SK-N-DZ (cell line): ENCODE data around the gene CRYBG1.
"Not testable (repeated sequence)": the region's sequence is repeated elsewhere in the genome, so short reads cannot be mapped to it uniquely, and the experiment has no call there.

Experiments
- DNase-seq: peaks from one replicate; pipeline ENCODE4 v3.0.0-alpha.2; 2015; ENCODE audit warnings: low spot score

Gene CRYBG1

DNA sequence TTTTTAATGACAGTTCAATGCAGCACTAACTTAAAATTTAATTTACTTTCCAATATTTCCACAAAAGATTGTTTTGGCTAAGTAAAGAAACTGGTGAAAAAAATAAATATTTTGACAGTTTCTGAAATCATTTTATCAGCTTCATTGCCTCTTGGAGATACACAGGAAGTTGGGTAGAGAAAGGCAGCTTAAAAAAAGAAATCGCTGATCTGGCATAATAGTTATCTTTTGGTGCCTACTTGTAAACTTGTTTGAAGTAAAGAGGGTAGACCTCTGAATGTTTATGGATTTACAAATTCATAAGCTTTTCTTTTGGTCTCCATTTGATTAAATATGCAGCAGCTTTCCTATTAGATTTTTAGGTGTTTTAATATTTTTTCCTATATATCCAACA lies 165.4 kb downstream of the CRYBG1 start:
- no peak for DNase-seq

DNA sequence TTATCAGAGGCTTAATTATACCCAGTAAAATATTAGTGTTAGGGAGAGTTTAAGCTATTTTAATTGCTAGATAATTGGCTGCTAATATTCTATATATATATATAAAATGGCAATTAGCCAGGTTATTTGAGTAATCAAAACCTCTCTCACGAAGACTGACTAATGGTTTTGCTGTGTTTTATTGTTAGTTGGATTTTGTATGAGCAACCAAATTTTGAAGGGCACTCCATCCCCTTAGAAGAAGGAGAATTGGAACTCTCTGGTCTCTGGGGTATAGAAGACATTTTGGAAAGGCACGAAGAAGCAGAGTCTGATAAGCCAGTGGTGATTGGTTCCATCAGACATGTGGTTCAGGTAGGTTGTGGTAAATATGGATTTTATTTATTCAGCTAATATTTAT lies 166.6 kb downstream of the CRYBG1 start:
- no peak for DNase-seq

- no peak for DNase-seq
These were observed 167.5 kb downstream of the CRYBG1 start for GRCh38 chr6:106527979-106528378.

GRCh38 chr6:106528521-106528920 lies 168.0 kb downstream of the CRYBG1 start:
- DNase-seq = no peak

- DNase-seq = no peak
These were observed 168.9 kb downstream of the CRYBG1 start for GRCh38 chr6:106529438-106529837.

DNA sequence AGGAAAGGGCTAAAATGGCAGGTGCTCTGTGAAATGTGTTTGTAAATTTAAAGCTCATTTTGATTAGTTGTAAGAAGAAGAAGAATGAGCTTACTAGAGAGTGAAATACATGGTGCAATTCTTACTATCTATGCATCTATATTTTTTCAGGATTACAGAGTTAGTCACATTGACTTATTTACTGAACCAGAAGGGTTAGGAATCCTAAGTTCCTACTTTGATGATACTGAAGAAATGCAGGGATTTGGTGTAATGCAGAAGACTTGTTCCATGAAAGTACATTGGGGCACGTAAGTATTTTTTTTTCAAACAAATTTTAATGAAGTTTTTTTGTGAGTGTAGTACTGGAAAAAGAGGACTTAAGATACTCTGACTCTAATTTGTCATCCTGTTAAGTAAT lies 169.5 kb downstream of the CRYBG1 start:
- no peak for DNase-seq

DNA sequence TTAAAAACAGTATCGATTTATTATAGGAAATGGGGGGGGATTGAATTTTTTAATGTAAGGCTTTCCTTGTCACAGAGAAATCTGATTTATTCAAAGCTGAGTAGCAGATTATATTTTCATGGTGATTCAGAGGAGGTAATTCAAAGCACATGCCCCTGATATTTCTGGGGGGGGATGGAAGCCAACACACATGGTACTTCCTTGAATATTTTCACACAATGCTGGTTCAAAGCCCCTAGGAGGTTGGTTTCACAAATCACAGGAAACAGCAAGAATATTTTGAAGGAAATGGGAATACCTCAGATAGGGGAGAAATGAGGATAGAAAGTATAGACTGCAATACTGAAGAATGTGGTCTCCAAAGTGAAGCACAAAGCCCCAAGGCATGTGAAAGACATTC lies 170.0 kb downstream of the CRYBG1 start:
- no peak for DNase-seq

GRCh38 chr6:106533054-106533453 lies 172.5 kb downstream of the CRYBG1 start:
- no peak for DNase-seq

GRCh38 chr6:106534004-106534403 lies 173.5 kb downstream of the CRYBG1 start:
- no peak for DNase-seq

DNA sequence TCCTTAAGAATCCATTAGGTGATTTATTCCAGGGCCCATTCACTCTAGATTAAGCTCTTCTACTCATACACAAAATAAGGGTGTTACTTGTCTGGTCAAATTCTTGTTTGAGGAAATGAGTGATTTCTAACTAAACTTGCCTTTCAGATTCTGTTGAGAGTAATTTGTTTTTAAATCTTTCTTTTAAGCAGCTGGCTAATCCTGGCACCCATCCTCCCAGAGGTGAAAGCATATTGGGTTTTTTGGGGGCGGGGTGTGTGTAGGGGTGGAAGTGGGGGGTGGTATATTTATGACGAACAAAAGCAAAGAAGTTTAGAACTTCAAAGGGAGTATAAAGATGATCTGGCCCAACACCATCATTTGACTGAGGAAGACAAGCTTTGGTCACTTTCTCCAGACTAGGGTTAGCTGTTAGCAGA lies 174.1 kb downstream of the CRYBG1 start:
- no peak for DNase-seq

- no peak for DNase-seq
These were observed 174.5 kb downstream of the CRYBG1 start for GRCh38 chr6:106535012-106535411.

DNA sequence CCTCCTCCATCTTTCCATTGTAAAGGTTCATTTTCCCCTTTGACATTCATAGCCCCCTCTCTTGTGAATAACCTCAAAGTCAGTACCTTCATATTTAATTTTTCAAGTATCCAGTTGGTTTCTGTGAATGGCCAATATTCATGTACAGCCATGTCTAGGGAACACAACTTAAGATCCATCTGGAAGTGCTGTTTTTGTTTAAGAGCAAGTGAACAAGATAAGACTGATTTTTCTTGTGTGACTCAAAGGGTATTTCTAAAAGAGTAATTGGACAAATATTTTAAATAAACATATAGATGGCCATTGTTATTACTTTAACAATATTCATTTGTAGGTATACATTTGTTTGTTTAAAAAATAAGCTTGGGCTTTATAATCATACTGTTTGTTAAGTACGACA lies 175.8 kb downstream of the CRYBG1 start:
- no peak for DNase-seq

DNA sequence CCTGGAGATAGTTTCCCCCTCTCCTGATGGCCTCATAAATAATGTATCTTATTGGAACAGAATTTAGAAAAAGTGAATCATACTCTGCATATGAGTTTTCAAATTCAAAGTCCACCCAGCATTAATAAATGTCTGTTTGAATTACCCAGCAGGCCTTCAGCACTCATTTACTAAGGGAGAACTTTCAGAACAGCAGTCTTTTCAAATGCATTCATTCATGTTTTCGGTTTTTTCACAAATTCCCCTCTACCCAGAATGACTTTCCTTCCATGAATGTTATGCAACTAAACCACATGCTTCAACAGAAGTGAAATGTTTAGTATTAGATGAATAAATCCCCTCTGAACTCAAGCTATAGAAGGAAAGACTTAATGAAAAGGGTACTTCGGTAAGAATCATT lies 176.3 kb downstream of the CRYBG1 start:
- DNase-seq = no peak

- DNase-seq = no peak
These were observed 177.1 kb downstream of the CRYBG1 start for GRCh38 chr6:106537662-106538061.

DNA sequence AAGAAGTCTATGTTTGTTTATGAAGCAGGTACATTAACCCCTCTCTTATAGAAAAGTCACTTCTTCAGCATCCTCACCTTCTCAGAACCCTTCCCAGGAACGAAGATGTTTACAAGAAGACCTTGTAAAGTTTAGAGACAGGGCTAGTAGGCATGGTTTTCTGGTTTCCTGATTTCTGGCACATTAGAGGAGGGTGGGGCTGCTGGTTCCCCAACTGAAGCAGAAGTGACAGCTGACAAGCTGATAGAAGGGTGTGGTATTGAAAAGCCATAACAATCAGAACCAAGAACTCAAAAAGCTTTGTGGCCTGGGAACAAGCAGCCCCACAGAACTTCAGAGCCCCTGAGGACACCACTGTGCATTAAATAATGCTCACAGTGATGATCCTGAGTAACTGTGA lies 177.6 kb downstream of the CRYBG1 start:
- DNase-seq = no peak

GRCh38 chr6:106539936-106540335 lies 179.4 kb downstream of the CRYBG1 start:
- DNase-seq = peak; percentile 7

DNA sequence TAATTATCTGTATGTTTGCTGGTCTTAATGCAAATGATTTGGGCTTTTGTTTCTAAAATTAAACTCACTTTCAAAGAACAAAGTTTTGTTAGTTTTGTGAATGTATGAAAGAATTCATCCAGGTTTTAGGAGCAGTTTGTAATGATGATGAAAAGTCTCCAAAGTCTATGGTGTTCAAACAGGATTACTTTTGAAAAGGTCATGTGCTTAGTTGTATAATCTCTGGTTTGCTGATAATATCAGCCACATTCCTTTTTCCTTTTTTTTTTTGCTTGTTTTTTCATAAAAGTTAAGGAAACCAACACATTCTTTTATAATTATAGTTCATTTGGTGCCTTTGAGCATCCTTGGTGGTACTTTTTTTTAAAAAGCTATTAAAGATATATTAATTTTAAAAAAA lies 179.9 kb downstream of the CRYBG1 start:
- DNase-seq = no peak

GRCh38 chr6:106540907-106541306 lies 180.4 kb downstream of the CRYBG1 start:
- DNase-seq = no peak

GRCh38 chr6:106546261-106546690 lies 185.8 kb downstream of the CRYBG1 start:
- no peak for DNase-seq

- no peak for DNase-seq
These were observed 186.3 kb downstream of the CRYBG1 start for GRCh38 chr6:106546691-106547414.

- no peak for DNase-seq
These were observed 187.3 kb downstream of the CRYBG1 start for GRCh38 chr6:106547601-106548453.

DNA sequence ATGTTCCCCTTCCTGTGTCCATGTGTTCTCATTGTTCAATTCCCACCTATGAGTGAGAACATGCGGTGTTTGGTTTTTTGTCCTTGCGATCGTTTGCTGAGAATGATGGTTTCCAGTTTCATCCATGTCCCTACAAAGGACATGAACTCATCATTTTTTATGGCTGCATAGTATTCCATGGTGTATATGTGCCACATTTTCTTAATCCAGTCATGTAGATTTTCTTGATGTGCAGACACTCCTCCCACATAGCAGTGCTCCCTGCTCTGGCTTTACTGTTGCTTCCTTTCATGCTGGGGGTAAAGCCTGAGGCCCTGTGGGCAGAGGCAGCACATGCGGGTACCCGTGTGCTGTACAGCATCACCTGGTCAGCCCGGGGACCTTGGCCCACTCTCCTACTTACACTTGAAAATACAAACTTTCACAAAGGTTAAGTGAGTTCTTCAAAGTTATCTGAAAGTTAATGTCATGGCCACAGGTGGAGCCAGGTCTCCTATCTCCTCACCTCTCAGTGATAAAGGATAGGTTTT lies 188.5 kb downstream of the CRYBG1 start:
- not testable (repeated sequence) for DNase-seq

GRCh38 chr6:106549521-106549920 lies 189.0 kb downstream of the CRYBG1 start:
- no peak for DNase-seq
